HG03439 (cell line): Measurements from ENCODE around the gene ENKD1.

Experiments used
- ATAC-seq: cut with Tn5 transposase; IDR thresholded peaks from one replicate; pipeline ENCODE4 v1.9.1; 2021; ENCODE audit warnings: mild to moderate bottlenecking, moderate library complexity; ENCODE audit not compliant: unreplicated experiment

Gene ENKD1

GRCh38 chr16:67664258-67664657 lies 2.3 kb downstream of the ENKD1 start:
- ATAC-seq, result no peak

GRCh38 chr16:67663877-67664222 lies 2.7 kb downstream of the ENKD1 start:
- no peak for ATAC-seq

- no peak for ATAC-seq
These were observed 3.2 kb downstream of the ENKD1 start for GRCh38 chr16:67663151-67663876.

GRCh38 chr16:67662653-67663010 lies 3.9 kb downstream of the ENKD1 start:
- ATAC-seq, result no peak

- no peak for ATAC-seq
These were observed 4.5 kb downstream of the ENKD1 start for GRCh38 chr16:67661886-67662652.

GRCh38 chr16:67661101-67661761 lies 5.3 kb downstream of the ENKD1 start:
- no peak for ATAC-seq

GRCh38 chr16:67660564-67661028 lies 6.0 kb downstream of the ENKD1 start, which contains the start of gene PARD6A:
PARD6A (plus strand) TSS chr16:67660960; CDS start chr16:67661039, 79 bp downstream.
- ATAC-seq, result peak; percentile 77

GRCh38 chr16:67659675-67660563 lies 6.6 kb downstream of the ENKD1 start, which contains the start of gene ACD:
ACD (minus strand) TSS chr16:67660260; CDS start chr16:67660220, 40 bp downstream.
- ATAC-seq, result peak; percentile 50

- ATAC-seq, result no peak
These were observed 7.5 kb downstream of the ENKD1 start for GRCh38 chr16:67658849-67659674.

- no peak for ATAC-seq
These were observed 8.6 kb downstream of the ENKD1 start for GRCh38 chr16:67657751-67658518.

- ATAC-seq, result no peak
These were observed 9.4 kb downstream of the ENKD1 start for GRCh38 chr16:67657017-67657608.

GRCh38 chr16:67656344-67657016 lies 10.1 kb downstream of the ENKD1 start:
- no peak for ATAC-seq

GRCh38 chr16:67655363-67655762 lies 11.2 kb downstream of the ENKD1 start:
- no peak for ATAC-seq

GRCh38 chr16:67654403-67654911 lies 12.1 kb downstream of the ENKD1 start:
- ATAC-seq, result no peak

GRCh38 chr16:67653789-67654402 lies 12.7 kb downstream of the ENKD1 start:
- no peak for ATAC-seq

- ATAC-seq, result no peak
These were observed 13.3 kb downstream of the ENKD1 start for GRCh38 chr16:67653128-67653788.

GRCh38 chr16:67652578-67653127 lies 13.9 kb downstream of the ENKD1 start:
- ATAC-seq, result no peak
